WI38 (cell line): ENCODE results near the gene BTBD9.

Experiments used
- H3K4me3 ChIP-seq: 2 replicates; pipeline ENCODE4 v1.5.1; 2011; ENCODE audit warnings: low read depth, mild to moderate bottlenecking, control low read depth, low read length
- CTCF ChIP-seq: IDR thresholded peaks from 2 replicates; pipeline ENCODE4 v1.5.1; 2012; ENCODE audit warnings: low read depth, mild to moderate bottlenecking, control low read depth, low read length

Gene BTBD9

GRCh38 chr6:38153798-38154345 is 485.9 kb downstream of the BTBD9 start:
- no peak for TF ChIP-seq CTCF
- H3K4me3 ChIP-seq = no peak overlapping the region

- TF ChIP-seq CTCF = no peak
- H3K4me3 ChIP-seq = no peak overlapping the region
Observed at GRCh38 chr6:38153076-38153797, 486.5 kb downstream of the BTBD9 start.

GRCh38 chr6:38152620-38153019 is 487.1 kb downstream of the BTBD9 start:
- no peak overlapping the region for H3K4me3 ChIP-seq
- TF ChIP-seq CTCF = no peak

- H3K4me3 ChIP-seq = no peak overlapping the region
- TF ChIP-seq CTCF = no peak
Observed at GRCh38 chr6:38151580-38152500, 487.9 kb downstream of the BTBD9 start.

- H3K4me3 ChIP-seq = no peak overlapping the region
- TF ChIP-seq CTCF = no peak
Observed at GRCh38 chr6:38150681-38151296, 488.9 kb downstream of the BTBD9 start.

- no peak overlapping the region for H3K4me3 ChIP-seq
Observed at GRCh38 chr6:38150021-38150420, 489.7 kb downstream of the BTBD9 start.

More at GRCh38 chr6:38150021-38150420, 489.7 kb downstream of the BTBD9 start:
- no peak for TF ChIP-seq CTCF
